Superior temporal gyrus (tissue), 1 donor: ENCODE measurements around the gene MEF2A.
"Not testable (repeated sequence)": the region's sequence is repeated elsewhere in the genome, so short reads cannot be mapped to it uniquely, and the experiment has no call there.

Experiments
- DNase-seq: peaks from one replicate; pipeline ENCODE4 v3.0.0-alpha.2; 2016; ENCODE audit errors: extremely low spot score

The MEF2A gene

GRCh38 chr15:99645951-99646350 lies 80.2 kb downstream of the MEF2A start:
- no peak for DNase-seq

GRCh38 chr15:99651023-99651807 lies 85.4 kb downstream of the MEF2A start:
- DNase-seq: no peak

GRCh38 chr15:99656205-99656604 lies 90.4 kb downstream of the MEF2A start:
- no peak for DNase-seq

DNA sequence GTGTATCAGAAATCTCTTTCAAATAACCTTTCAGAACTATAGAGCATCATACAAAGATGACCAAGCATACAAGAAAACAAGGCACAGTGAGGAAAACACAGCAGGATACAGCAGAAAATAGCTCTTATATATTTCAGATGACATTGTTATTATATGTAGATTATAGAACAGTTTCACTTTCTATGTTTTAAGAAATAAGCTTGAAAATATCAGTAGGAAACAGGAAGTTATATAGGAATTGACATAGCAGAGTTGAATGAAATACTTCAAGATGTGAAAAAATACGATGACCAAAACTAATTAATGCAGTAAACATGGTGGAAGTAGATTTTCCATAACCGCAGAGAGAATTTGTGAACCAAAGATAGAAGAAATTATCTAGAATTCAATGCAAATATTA lies 92.2 kb downstream of the MEF2A start:
- no peak for DNase-seq

DNA sequence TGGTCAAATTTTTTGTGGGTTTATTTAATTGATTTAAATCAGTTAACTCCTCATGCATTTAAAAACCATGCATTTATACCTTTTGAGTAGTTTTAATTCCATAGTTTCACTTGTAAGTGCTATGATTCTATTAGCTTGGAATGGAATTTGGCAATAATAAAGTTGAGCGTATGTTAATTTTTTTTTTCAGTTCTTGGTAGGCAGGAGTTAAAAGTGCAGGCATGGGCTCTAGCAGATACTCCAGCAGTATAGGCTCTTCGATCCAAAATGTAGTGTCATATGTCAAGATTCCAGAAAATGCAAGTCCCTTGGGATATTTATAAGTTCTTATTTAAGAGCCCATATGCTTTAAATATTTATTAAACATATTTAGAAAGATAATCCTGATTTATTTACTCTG lies 97.1 kb downstream of the MEF2A start:
- DNase-seq: no peak

- DNase-seq: not testable (repeated sequence)
These were observed 100.3 kb downstream of the MEF2A start for GRCh38 chr15:99666073-99666472.

DNA sequence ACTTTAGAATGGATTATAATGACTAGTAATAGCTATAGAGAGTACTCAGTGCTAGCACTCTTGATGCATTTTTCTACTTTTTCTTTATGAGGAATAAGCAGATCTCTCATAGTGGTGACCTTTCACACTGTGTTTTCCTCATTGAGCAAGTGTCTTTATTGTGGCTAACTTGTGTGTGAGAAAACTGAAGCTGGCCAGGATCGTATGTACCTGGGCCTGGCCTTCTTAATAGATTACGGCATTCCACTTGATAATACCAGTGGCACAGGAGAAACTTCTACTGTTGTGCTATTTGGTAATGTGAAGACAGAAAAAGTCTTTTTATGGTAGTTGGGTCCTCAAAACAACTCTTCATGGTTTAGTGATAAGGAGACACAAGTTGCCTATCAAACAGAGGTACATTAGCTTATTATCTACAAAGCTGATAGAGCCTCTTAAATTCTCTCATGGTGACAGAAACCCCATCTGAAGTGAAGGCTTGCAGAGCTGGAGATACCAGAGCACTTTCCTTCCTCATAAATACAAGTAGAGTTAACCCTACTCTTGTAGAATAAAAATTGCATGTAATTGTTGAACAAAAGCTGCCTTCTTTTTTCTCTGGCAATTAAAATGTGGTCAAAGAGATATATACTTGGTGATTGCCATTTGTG lies 102.9 kb downstream of the MEF2A start:
- no peak for DNase-seq

- peak; percentile 61 for DNase-seq
These were observed 103.5 kb downstream of the MEF2A start for GRCh38 chr15:99669250-99669649.

DNA sequence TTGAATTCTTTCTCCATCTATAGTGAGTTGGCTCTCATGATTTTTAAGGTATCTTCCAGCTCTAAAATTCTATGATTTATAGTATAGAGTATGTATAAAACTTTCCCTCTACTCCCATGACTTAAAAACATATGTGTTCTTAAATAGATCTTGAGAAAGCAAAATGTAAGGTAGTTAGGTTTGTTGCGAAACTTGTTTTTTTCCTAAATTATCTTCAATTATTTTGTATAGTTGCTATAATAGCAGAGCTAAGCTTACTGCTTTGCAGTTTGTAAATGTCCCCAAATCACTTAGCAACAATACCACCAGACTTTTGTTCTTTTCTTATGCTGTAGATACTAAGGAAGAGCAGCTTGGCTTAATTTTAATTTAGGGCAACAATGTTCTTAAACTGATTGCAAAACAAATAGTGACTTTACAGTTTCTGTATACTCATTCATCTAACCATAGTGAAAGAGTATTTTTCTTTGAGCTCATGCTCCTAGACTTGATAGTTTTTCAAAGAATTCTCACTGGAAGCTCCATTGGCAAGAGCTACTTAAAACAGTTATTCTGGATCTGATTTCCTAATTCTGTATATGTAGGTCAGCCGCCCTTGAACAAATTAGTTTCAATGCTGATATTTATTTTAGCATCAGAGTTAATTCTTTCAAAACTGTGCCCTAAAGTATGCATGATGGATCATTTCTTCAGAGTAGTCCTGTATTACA lies 106.3 kb downstream of the MEF2A start:
- DNase-seq: no peak

DNA sequence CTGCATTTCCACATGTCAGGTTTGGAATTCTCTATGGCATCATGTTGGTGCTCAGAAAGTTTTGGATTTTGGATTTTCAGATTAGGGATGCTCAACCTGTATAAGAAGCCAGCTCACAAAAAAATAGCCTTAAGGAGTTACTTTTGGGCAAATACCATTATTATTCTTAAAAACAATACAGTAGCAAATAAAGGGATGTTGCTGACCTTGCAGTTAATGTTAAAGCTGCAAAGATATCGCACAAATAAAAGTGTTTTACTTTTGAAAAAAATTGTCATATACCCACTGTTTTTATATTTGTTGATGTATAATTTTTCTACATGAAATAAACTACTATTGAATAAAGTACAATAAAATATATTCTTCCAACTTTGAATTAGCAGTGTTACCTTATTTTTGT lies 107.3 kb downstream of the MEF2A start:
- no peak for DNase-seq

DNA sequence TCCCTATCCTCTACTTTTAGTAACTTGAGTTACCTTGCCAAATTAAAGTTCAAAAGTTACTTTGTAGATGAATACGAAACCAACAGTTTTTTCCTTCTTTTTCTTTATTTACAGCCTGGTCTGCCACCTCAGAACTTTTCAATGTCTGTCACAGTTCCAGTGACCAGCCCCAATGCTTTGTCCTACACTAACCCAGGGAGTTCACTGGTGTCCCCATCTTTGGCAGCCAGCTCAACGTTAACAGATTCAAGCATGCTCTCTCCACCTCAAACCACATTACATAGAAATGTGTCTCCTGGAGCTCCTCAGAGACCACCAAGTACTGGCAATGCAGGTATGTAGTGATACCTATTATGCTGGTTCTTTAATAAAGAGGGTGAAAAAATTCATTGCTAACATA lies 108.5 kb downstream of the MEF2A start:
- no peak for DNase-seq

DNA sequence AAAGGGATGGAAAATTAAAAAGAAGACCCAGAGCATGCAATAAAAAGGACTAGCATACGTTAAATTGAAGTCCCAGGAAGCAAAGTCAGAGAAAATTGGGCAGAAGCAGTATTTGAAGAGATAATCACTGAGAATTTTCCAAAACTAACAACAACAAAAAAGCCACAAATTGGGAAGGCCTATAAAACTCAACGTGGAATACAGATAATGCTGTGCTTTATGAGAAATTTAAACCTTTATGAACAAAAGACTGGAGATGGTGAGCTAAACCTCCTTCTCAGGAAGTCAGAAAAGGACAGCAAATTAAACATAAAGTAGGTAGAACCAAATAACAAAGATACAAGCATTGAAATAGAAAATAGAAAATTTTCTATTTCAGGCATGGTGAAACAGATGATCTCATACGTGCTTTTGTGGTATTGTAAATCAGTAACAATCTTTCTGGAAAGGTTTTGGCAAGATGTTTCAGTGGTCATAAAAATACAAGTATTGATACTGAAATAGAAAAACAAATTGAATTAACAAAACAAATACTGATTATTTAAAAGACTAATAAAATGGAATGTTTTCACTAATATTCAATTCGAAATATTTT lies 111.9 kb downstream of the MEF2A start:
- no peak for DNase-seq

DNA sequence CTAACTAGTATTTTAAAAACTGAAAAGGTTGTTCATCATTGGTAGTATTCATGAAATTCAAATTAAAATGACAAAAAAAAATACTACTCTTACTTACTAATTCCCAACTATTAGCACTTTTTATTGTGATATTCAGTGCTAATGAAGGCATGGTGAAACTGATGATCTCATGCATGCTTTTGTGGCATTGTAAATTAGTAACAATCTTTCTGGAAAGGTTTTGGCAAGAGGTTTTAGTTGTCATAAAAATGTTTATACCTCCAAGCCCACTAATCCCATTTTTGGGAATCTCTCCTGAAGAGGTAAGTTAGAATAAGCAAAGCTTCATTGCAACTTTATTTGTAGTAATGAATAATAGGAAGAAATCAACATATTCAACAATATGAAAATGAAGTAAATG lies 114.5 kb downstream of the MEF2A start:
- no peak for DNase-seq

- no peak for DNase-seq
These were observed 116.2 kb downstream of the MEF2A start for GRCh38 chr15:99681990-99682389.

DNA sequence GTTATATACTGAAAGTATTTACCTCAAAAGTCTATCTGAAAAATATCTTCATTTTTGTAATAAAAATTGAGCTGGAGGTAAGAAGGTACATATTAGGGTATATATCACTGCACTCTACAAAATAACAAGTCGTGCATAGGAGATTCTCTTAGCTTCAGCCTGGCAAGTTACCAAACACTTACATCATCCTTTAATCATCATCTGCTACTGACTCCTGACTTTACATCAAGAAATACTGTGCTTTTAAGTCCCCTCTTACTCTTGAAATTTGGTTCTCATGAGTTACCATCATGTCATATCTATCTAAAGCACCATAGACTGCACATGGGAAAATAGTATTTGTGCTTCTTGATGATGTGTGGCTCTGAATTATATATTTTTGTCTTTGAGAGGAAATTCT lies 116.7 kb downstream of the MEF2A start:
- no peak for DNase-seq

- no peak for DNase-seq
These were observed 117.4 kb downstream of the MEF2A start for GRCh38 chr15:99683000-99683670.

GRCh38 chr15:99686290-99686689 lies 120.5 kb downstream of the MEF2A start:
- DNase-seq: no peak

- DNase-seq: no peak
These were observed 127.0 kb downstream of the MEF2A start for GRCh38 chr15:99692825-99693224.

GRCh38 chr15:99696096-99696495 lies 130.3 kb downstream of the MEF2A start:
- DNase-seq: no peak

GRCh38 chr15:99702895-99703602 lies 137.3 kb downstream of the MEF2A start:
- no peak for DNase-seq
